SIG-M5 treated with dmso at 0.1 percent for 504 hours (cell line): ENCODE measurements around the gene CALU.

Source experiments
- DNase-seq: peaks from one replicate; lab custom pipeline; 2025; ENCODE audit not compliant: unreplicated experiment; lab: John Stamatoyannopoulos, UW

CALU gene

GRCh38 chr7:128745706-128746105 is 6.5 kb downstream of the CALU start:
- DNase-seq: no peak

- no peak for DNase-seq
Observed at GRCh38 chr7:128747327-128748079, 8.3 kb downstream of the CALU start.

- no peak for DNase-seq
Observed at GRCh38 chr7:128752251-128752650, 13.1 kb downstream of the CALU start.

- DNase-seq: no peak
Observed at GRCh38 chr7:128755075-128755818, 16.1 kb downstream of the CALU start.

- no peak for DNase-seq
Observed at GRCh38 chr7:128755819-128756476, 16.8 kb downstream of the CALU start.

GRCh38 chr7:128757203-128757602 is 18.0 kb downstream of the CALU start:
- DNase-seq: no peak

- no peak for DNase-seq
Observed at GRCh38 chr7:128758553-128758952, 19.4 kb downstream of the CALU start.

- no peak for DNase-seq
Observed at GRCh38 chr7:128759242-128759641, 20.1 kb downstream of the CALU start.

- DNase-seq: no peak
Observed at GRCh38 chr7:128763541-128763940, 24.4 kb downstream of the CALU start.

GRCh38 chr7:128767475-128768110 is 28.4 kb downstream of the CALU start:
- no peak for DNase-seq

- no peak for DNase-seq
Observed at GRCh38 chr7:128770233-128770632, 31.1 kb downstream of the CALU start.

GRCh38 chr7:128773604-128774003 is 34.4 kb downstream of the CALU start:
- no peak for DNase-seq

GRCh38 chr7:128774029-128774689 is 35.0 kb downstream of the CALU start:
- DNase-seq: no peak

GRCh38 chr7:128774921-128775320 is 35.8 kb downstream of the CALU start:
- DNase-seq: no peak

- no peak for DNase-seq
Observed at GRCh38 chr7:128775744-128776474, 36.8 kb downstream of the CALU start, which contains the start of gene OPN1SW. Gene OPN1SW, minus strand, starts transcription at chr7:128775794. Its CDS starts 13 bp downstream, at chr7:128775781.

- DNase-seq: no peak
Observed at GRCh38 chr7:128777156-128778123, 38.3 kb downstream of the CALU start.

GRCh38 chr7:128778946-128779345 is 39.8 kb downstream of the CALU start:
- no peak for DNase-seq

GRCh38 chr7:128781126-128781525 is 42.0 kb downstream of the CALU start:
- DNase-seq: no peak

GRCh38 chr7:128781851-128782250 is 42.7 kb downstream of the CALU start:
- no peak for DNase-seq
